Panc1 (cell line): ENCODE results near the gene CYBRD1. TPM values are rescaled to one million over a fixed set of nuclear protein-coding genes. Genes with fewer than 3 reads are reported as not detected.
"Not testable (repeated sequence)": the region's sequence is repeated elsewhere in the genome, so short reads cannot be mapped to it uniquely, and the experiment has no call there.

Experiments
- ATAC-seq: fragments of 200-7000 bp; cut with Tn5 transposase; 2 replicates; pipeline ENCODE4 v1.9.1; 2020; ENCODE audit warnings: mild to moderate bottlenecking, moderate library complexity
- BruUV-seq: library from RNA; stranded (reverse); fragments of 400-500 nt; replicated peaks from 2 replicates; lab custom pipeline; 2021; lab: Mats Ljungman, UMichigan
- CTCF ChIA-PET: fragments of 300-600 bp; sonication (Branson Sonifier 250); formaldehyde crosslinking; loops from one replicate; lab custom pipeline; 2022; ENCODE audit warnings: antibody characterized with exemption; lab: Charles Lee
- POLR2A ChIA-PET: fragments of 300-600 bp; sonication (Branson Sonifier 250); formaldehyde crosslinking; loops from one replicate; lab custom pipeline; 2022; ENCODE audit warnings: antibody characterized with exemption; lab: Charles Lee
- DNase-seq: peaks from one replicate; pipeline ENCODE4 v3.0.0-alpha.2; 2010; ENCODE audit warnings: low read depth, low spot score
- H3K27ac ChIP-seq: 2 replicates; pipeline ENCODE4 v1.5.1; 2011; ENCODE audit warnings: mild to moderate bottlenecking, low read length, inconsistent platforms
- H3K27me3 ChIP-seq: fragments of 200-500 bp; sonication (Bioruptor generic); 2 replicates; pipeline ENCODE4 v1.6.0; 2014; ENCODE audit warnings: low read length, inconsistent platforms; ENCODE audit not compliant: control insufficient read depth, insufficient read depth
- H3K36me3 ChIP-seq: fragments of 200-500 bp; sonication (Bioruptor generic); 2 replicates; pipeline ENCODE4 v1.5.1; 2014; ENCODE audit warnings: inconsistent platforms, mild to moderate bottlenecking, low read length, moderate library complexity; ENCODE audit not compliant: control insufficient read depth, insufficient read depth
- H3K4me1 ChIP-seq: 2 replicates; pipeline ENCODE4 v1.5.1; 2011; ENCODE audit warnings: inconsistent platforms, mild to moderate bottlenecking, low read length, moderate library complexity; ENCODE audit not compliant: control insufficient read depth, insufficient read depth
- H3K4me3 ChIP-seq, 2 experiments: 2 replicates each; pipeline ENCODE4 v1.5.1; 2011 to 2012; ENCODE audit warnings: low read depth in 2 of 2, low read length in 2 of 2, mild to moderate bottlenecking in 2 of 2, inconsistent platforms in 1 of 2, moderate library complexity in 1 of 2
- H3K9me3 ChIP-seq: fragments of 200-500 bp; sonication (Bioruptor generic); 2 replicates; pipeline ENCODE4 v1.5.1; 2014; ENCODE audit warnings: low read depth, mild to moderate bottlenecking, inconsistent platforms, low read length, moderate library complexity; ENCODE audit not compliant: control insufficient read depth, insufficient read depth
- POLR2AphosphoS5 ChIP-seq: IDR thresholded peaks from 2 replicates; pipeline ENCODE4 v1.6.1; 2012; ENCODE audit warnings: mild to moderate bottlenecking, low read depth, low read length, moderate library complexity
- SIN3A ChIP-seq: IDR thresholded peaks from 2 replicates; pipeline ENCODE4 v1.6.1; 2012; ENCODE audit warnings: low read depth, mild to moderate bottlenecking, low read length, moderate library complexity, borderline replicate concordance; ENCODE audit not compliant: insufficient read depth
- TCF7L2 ChIP-seq: IDR thresholded peaks from 2 replicates; pipeline ENCODE4 v1.6.1; 2011; ENCODE audit warnings: mild to moderate bottlenecking, low read depth, low read length, inconsistent platforms
- in situ Hi-C: cut with HindIII; loops from 2 replicates; pipeline ENCODE4 v1.10.0; 2016; ENCODE audit warnings: low sequenced_read_pairs, low pct_unique_long_range_greater_than_20kb
- intact Hi-C: fragments of 100-400 bp; cut with micrococcal nuclease; formaldehyde crosslinking; loops from one replicate; pipeline ENCODE4 v1.10.0; 2022; ENCODE audit not compliant: unreplicated experiment
- total RNA-seq: library from RNA; stranded (reverse); gene quantifications from one replicate; pipeline ENCODE4 v1.2.1, GENCODE V29; 2021; ENCODE audit not compliant: unreplicated experiment
- TF ChIP-seq, protein P1 (sequence below): fragments of 450-650 bp; IDR thresholded peaks from 2 replicates; pipeline ENCODE4 v1.5.1; 2017; ENCODE audit warnings: mild to moderate bottlenecking
- TF ChIP-seq, protein P2 (sequence below), 2 experiments: IDR thresholded peaks; 2 replicates each; pipeline ENCODE4 v1.6.1; 2011 to 2012; ENCODE audit warnings: low read depth in 2 of 2, control low read depth in 1 of 2, low read length in 1 of 2, mild to moderate bottlenecking in 1 of 2, moderate library complexity in 1 of 2; ENCODE audit not compliant: insufficient read depth in 1 of 2

The CYBRD1 gene
- total RNA-seq, 1 experiment from 2014 or later: 2.5 TPM

DNA sequence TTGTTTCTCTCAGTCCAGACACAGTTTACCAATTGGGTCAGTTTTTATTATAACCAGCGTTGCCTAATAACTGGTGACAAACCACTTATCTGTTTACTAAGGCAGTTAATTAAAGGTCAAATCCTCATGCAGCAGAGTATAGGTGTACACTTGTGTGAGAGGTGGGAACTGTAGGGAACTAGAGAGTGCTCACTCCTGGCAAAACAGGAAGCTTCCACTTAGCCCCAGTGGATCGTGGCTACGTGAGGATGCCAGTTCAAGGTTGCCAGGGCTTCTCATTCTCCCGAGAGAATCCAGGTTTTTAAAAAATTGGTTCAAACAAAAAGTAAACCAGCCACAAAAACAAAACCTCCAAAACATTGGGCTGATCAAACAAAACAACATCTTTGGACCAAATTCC lies 8.1 kb downstream of the CYBRD1 start:
- in situ Hi-C loops (no loop called here), intact Hi-C loops (no loop called here)
- H3K4me1 ChIP-seq: no peaks in the 10 kb centered on the region
- H3K4me3 ChIP-seq: no peak overlapping the region
- BruUV-seq: no TSS peak
- POLR2A ChIA-PET: no interaction called here
- no peaks in the 10 kb centered on the region for H3K9me3 ChIP-seq
- TF ChIP-seq, protein P1, sequence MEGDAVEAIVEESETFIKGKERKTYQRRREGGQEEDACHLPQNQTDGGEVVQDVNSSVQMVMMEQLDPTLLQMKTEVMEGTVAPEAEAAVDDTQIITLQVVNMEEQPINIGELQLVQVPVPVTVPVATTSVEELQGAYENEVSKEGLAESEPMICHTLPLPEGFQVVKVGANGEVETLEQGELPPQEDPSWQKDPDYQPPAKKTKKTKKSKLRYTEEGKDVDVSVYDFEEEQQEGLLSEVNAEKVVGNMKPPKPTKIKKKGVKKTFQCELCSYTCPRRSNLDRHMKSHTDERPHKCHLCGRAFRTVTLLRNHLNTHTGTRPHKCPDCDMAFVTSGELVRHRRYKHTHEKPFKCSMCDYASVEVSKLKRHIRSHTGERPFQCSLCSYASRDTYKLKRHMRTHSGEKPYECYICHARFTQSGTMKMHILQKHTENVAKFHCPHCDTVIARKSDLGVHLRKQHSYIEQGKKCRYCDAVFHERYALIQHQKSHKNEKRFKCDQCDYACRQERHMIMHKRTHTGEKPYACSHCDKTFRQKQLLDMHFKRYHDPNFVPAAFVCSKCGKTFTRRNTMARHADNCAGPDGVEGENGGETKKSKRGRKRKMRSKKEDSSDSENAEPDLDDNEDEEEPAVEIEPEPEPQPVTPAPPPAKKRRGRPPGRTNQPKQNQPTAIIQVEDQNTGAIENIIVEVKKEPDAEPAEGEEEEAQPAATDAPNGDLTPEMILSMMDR: no peak
- TF ChIP-seq SIN3A (no peak), TCF7L2 (no peak), POLR2AphosphoS5 (no peak)
- TF ChIP-seq, protein P2, sequence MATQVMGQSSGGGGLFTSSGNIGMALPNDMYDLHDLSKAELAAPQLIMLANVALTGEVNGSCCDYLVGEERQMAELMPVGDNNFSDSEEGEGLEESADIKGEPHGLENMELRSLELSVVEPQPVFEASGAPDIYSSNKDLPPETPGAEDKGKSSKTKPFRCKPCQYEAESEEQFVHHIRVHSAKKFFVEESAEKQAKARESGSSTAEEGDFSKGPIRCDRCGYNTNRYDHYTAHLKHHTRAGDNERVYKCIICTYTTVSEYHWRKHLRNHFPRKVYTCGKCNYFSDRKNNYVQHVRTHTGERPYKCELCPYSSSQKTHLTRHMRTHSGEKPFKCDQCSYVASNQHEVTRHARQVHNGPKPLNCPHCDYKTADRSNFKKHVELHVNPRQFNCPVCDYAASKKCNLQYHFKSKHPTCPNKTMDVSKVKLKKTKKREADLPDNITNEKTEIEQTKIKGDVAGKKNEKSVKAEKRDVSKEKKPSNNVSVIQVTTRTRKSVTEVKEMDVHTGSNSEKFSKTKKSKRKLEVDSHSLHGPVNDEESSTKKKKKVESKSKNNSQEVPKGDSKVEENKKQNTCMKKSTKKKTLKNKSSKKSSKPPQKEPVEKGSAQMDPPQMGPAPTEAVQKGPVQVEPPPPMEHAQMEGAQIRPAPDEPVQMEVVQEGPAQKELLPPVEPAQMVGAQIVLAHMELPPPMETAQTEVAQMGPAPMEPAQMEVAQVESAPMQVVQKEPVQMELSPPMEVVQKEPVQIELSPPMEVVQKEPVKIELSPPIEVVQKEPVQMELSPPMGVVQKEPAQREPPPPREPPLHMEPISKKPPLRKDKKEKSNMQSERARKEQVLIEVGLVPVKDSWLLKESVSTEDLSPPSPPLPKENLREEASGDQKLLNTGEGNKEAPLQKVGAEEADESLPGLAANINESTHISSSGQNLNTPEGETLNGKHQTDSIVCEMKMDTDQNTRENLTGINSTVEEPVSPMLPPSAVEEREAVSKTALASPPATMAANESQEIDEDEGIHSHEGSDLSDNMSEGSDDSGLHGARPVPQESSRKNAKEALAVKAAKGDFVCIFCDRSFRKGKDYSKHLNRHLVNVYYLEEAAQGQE (IDR thresholded peaks at IDR 0.05; ENCODE audit: insufficient read depth in 1 of 2, low read depth in 2 of 2, low read length in 1 of 2): no peak
- H3K36me3 ChIP-seq: no peaks in the 10 kb centered on the region
- peaks cover 46% of the 10 kb centered on the region for H3K27me3 ChIP-seq
- CTCF ChIA-PET: interaction anchor here (0.5 kb wide), 1 partner anchor 295 kb away, joined by 7 read pairs; no protein-coding TSS in a partner anchor
- no peak overlapping the region for H3K27ac ChIP-seq
- DNase-seq (no peak), ATAC-seq (no peak)

DNA sequence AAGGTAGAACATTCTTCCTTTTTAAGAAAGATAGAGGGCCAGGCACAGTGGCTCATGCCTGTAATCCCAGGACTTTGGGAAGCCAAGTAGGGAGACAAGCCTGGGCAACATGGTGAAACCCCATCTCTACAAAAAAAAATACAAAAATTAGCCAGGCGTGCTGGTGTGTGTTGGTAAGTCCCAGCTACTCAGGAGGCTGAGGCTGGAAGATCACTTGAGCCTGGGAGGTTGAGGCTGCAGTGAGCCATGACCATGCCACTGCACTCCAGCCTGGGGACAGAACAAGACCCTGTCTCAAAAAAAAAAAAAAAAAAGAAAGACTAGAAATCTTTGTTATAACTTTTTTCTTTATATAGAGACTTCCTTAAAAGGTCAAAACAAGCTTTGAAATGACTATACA lies 8.6 kb downstream of the CYBRD1 start:
- H3K4me1 ChIP-seq, BruUV-seq, DNase-seq, H3K36me3 ChIP-seq, in situ Hi-C loops, ATAC-seq, intact Hi-C loops, H3K27ac ChIP-seq, H3K4me3 ChIP-seq, POLR2A ChIA-PET, H3K9me3 ChIP-seq: not testable (repeated sequence)
- H3K27me3 ChIP-seq: peaks cover 45% of the 10 kb centered on the region
- CTCF ChIA-PET: interaction anchor here (0.6 to 1.5 kb wide), 3 partner anchors 11 to 120 kb away, joined by 4 to 10 read pairs (median 5); no protein-coding TSS in a partner anchor

DNA sequence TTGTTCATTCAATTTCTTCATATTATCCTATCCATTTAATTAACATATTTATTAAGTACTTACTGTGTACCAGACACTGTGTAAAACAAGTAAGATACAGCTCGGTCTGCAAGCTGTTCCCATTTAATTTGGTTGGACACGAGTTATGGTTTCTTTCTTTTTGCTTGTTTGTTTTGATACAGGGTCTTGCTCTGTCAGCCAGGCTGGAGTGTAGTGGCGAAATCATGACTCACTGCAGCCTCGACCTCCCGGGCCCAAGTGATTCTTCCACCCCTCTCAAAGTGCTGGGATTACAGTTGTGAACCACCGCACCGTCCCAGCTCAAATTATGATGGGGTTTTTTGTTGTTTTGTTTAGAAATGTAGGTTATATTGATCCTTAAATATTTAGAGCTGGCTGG lies 9.0 kb downstream of the CYBRD1 start:
- in situ Hi-C loops: no loop called here
- ATAC-seq (no peak), DNase-seq (no peak)
- Histone ChIP-seq H3K4me3 (no peak overlapping the region), H3K9me3 (no peaks in the 10 kb centered on the region), H3K36me3 (no peaks in the 10 kb centered on the region), H3K27me3 (peaks cover 44% of the 10 kb centered on the region), H3K27ac (no peak overlapping the region), H3K4me1 (no peaks in the 10 kb centered on the region)
- intact Hi-C loops: no loop called here
- ChIA-PET CTCF (interaction anchor here (0.6 to 1.5 kb wide), 3 partner anchors 10 to 120 kb away, joined by 4 to 10 read pairs (median 5); no protein-coding TSS in a partner anchor), POLR2A (no interaction called here)
- BruUV-seq: no TSS peak
- TF ChIP-seq, protein P2 (IDR thresholded peaks at IDR 0.05; ENCODE audit: insufficient read depth in 1 of 2, low read depth in 2 of 2, low read length in 1 of 2): no peak
- TF ChIP-seq, protein P1: no peak
- TF ChIP-seq POLR2AphosphoS5 (no peak), SIN3A (no peak), TCF7L2 (no peak)
